GM21367 (cell line): Measurements from ENCODE around the gene TRMT2A.
A peak's percentile ranks its signal among the peaks of the same experiment; 100 is the strongest.

Source experiments
- ATAC-seq: cut with Tn5 transposase; IDR thresholded peaks from one replicate; pipeline ENCODE4 v1.9.1; 2021; ENCODE audit not compliant: unreplicated experiment

Gene TRMT2A

DNA sequence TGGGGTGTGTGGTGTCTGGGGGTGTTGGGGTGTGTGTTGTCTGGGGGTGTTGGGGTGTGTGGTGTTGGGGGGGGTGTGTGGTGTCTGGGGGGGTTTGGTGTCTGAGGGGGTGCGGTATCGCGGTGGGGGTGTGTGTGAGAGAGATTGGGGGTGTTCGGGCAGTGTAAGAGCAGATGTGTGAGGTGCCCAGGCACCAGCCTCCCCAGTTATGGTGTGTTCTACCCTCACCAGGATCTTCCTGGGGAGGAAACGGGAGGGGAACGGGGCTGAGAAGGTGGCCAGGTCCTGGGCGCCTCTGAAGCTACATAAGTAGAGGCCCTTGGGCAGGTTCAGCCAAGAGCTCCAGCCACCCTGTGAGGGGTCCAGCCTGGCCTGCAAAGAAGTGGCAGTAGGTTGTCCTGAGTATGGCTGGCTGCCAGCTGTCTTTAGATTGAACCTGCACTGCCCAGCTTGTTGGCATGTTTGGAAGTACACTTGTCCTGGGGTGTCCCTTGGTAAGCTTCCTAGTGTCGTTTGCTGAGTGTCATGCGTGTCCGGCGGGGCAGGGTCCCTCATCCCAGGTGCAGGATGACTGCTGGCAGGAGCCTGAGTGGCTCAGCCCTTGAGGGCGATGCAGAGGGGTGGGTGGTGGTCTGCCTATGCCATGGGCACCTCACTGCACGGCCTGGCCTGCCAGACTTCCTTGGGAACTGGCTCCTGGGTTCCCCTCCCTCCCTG lies 6.5 kb upstream of the TRMT2A start:
- no peak for ATAC-seq

- ATAC-seq = no peak
Observed at GRCh38 chr22:20121856-20122415, 4.9 kb upstream of the TRMT2A start.

- no peak for ATAC-seq
Observed at GRCh38 chr22:20118300-20119020, 1.4 kb upstream of the TRMT2A start.

- ATAC-seq = peak; percentile 12
Observed at GRCh38 chr22:20117633-20118299, 740 bp upstream of the TRMT2A start.

GRCh38 chr22:20116376-20116950 lies 563 bp downstream of the TRMT2A start:
- ATAC-seq = no peak

DNA sequence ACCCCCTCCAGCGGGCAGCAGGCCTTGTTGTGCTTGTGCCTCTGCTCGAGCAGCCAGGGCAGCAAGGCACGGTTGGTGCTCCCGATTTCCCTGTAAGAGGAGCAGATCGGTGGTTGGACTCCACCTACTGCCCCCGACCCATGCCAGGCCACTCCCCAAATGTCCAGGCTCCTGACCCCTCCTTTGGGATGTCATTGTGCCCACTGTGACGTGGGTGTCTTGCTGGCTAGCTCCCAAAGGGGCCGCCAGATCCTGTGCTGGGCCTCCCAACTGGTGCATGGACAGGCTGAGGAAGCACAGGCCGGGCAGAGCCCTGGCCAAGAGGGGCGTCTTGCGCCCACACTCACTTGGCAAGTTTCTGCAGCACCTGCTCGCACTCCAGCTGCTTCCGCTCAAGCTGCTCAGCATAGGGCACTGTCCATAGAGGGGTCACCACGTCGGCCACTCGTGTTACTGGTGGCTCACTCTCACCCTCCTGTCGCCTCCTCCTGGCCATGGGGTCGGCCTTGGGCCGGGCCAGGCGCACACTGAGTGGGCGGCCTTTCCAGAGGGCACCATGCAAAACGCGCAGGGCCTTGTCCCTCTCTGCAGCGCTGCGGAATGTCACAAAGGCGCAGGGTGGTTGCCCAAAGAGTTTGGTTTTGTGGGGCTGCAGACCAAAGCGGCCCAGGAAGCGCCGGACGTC lies 1.2 kb downstream of the TRMT2A start, which contains the start of gene RANBP1:
Gene RANBP1, plus strand, starts transcription at position 414 of the 685 bp plus-strand sequence. Its CDS starts 81 bp downstream, at position 495.
- ATAC-seq = no peak

- ATAC-seq = no peak
Observed at GRCh38 chr22:20114506-20115475, 2.2 kb downstream of the TRMT2A start.

DNA sequence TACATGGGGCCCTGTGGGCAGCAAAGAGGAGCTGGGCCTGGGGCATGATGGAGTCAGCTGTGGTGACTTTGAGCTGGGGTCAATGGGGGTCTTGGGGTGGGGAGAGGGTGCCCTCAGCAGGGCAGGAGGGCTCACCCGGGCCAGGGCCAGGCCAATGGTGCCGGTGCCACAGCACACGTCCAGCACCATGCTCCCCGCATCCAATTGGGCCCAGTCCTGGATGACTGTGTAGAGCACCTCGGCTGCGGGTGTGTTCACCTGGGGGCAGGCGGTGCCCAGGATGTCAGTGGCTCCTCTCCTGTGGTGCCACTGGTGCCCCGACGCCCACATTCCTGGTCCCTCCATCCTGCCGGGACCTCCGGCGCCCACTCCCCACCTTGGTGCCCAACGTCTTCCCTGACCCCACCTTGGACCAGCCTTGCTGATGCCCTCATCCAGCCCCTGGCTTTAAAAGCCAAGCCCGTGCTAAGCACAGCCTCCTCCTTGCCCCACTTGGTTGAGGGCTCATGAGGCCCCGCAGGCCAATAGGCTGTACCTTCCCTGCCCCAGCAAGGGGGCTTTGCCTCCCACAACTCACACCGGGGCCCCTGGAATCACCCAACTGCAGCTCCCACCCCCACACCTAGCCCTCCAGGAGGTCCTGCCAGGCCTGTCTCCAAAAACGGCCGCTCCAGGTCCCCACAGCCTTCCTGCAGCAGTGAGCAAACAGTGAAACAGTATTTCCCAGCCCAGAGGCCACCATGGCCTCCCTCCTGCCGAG lies 3.3 kb downstream of the TRMT2A start:
- no peak for ATAC-seq

DNA sequence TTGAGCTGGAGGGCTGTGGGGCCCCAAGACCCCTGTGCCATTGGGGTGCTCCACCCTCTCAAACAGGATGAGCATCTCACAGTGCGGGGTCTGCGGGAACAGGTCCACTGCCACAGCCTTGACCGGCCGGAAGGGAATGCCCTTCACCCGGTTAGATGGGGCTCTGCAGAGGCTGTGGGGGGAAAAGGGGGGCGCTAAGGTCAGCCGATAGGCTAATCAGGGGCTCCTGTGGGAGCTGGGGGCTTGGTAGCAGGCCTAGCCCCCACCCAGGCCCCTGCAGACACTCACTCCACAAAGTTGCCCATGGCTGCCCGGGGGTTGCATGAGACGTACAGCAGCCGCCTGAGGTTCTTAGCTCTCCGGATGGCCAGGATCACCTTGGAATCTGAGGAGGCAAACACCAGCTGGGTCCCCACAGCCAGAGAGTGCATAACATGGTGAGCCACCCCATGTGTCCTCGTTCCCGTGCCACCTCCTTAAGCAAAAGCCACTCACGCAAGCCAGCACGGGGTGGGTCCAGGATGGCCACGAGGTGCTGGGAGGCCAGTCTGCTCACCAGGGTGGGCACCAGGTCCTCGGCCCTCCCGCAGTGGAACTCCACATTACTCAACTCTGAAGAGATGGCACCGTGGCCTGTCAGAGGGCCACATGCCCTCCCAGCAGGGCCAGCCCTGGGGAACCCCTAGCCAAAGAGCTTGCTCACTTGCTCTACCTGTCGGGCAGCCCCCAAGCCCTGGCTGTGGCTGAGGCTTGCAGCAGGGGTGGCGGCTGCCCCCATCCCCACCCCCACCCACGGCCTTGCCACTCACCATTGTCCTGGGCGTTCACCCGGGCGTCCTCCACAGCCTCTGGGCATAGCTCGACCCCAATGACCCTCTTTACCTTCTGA lies 4.2 kb downstream of the TRMT2A start:
- ATAC-seq = no peak

GRCh38 chr22:20111689-20112622 lies 5.1 kb downstream of the TRMT2A start:
- ATAC-seq = no peak

GRCh38 chr22:20111045-20111688 lies 5.9 kb downstream of the TRMT2A start:
- no peak for ATAC-seq

- ATAC-seq = no peak
Observed at GRCh38 chr22:20110359-20110985, 6.6 kb downstream of the TRMT2A start.

DNA sequence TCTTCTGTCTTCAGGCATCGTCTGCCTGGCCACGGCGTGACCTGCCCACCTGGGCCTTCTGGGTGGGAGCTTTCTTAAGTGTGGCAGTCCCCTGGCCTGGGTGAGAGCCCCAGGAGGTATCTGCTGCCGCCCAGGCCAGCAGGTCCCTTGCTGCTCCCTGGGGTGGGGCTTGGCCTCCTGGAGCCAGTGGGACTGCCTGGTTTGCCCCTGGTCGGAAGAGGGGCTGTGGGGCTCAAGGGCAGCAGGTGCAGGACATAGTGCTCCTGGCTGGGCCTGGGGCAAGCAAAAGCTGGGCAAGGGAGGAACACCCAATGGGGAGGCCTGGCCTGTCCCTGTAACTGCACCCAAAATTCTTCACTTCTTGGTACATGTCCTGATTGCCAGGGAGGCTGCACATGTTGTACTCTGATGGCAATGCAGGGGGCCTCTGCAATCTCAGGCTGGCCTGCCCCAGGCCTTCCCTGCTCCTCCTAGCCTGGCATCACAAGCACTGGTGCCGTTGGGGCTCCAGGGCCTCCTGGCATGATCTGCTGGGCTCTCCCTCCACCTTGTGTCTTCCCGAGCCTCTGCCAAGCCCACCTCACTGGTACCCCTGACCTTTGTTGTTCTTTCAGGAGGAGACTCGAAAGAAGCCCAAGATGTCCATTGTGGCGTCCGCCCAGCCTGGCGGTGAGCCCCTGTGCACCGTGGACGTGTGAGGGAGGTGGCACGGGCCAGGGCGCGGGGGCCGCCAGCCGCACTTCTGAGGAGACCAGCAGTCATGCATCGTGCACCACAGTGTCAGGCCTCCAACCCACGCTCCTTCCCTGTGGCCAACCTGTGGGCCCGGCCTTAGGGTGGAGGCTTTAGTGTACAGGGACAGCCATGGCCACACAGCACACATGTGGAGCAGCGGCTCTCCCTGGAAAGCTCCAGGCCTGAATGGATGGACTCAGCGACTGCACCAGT lies 7.3 kb downstream of the TRMT2A start:
- ATAC-seq = no peak

DNA sequence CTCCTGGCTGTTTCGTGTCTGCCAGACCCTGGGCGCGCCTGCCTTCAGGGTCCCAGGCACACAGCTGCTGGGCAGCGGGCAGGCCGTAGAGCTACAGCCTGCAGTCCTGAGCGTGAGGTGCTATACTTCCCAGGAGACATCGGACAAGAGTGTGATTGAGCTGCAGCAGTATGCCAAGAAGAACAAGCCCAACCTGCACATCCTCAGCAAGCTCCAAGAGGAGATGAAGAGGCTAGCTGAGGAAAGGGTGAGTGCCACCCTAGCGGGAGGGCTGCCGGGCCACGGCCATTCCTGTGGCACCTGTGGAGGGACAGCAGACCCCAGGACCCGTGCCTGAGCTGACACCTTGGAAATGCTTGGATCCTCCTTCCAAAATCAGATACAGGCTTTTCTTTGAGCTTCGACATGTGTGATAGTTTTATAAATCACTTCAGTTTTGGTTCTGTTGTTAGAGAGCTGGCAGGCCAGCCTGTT lies 8.2 kb downstream of the TRMT2A start:
- no peak for ATAC-seq
